Measurements from ENCODE around the gene CD55. TPM values are rescaled to one million over a fixed set of nuclear protein-coding genes. Genes with fewer than 3 reads are reported as not detected.

Gene CD55
- total RNA-seq, 1 donor from 2014 or later: 35.1 TPM

DNA sequence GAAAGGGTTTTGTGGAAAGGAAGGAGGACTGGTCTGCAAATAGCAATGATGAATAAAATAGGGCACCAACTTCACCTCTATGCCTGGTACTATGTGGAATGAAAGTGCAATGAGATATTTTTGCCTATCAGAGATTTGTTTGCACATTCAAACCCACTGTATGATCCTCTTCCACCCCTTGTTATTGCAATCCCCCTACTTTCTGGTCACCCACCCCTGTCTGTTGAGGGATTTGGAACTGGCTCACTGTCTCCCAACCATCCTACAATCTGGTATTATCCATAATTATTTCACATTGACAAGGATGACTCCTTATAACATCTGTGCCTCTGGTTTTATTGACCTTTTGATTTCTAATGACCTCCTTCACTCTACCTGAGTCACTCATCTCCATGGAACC is 42.4 kb downstream of the CD55 start:
- H3K27ac Mint-ChIP-seq: no peak overlapping the region
- no peak for DNase-seq (ENCODE audit: low spot score in 2 of 2, unreplicated experiment in 2 of 2)
- H3K27me3 Mint-ChIP-seq (ENCODE audit: low read depth): no peaks in the 10 kb centered on the region
- no peak overlapping the region for H3K4me3 Mint-ChIP-seq
- H3K4me1 Mint-ChIP-seq: no peaks in the 10 kb centered on the region
- TF ChIP-seq, protein P1, sequence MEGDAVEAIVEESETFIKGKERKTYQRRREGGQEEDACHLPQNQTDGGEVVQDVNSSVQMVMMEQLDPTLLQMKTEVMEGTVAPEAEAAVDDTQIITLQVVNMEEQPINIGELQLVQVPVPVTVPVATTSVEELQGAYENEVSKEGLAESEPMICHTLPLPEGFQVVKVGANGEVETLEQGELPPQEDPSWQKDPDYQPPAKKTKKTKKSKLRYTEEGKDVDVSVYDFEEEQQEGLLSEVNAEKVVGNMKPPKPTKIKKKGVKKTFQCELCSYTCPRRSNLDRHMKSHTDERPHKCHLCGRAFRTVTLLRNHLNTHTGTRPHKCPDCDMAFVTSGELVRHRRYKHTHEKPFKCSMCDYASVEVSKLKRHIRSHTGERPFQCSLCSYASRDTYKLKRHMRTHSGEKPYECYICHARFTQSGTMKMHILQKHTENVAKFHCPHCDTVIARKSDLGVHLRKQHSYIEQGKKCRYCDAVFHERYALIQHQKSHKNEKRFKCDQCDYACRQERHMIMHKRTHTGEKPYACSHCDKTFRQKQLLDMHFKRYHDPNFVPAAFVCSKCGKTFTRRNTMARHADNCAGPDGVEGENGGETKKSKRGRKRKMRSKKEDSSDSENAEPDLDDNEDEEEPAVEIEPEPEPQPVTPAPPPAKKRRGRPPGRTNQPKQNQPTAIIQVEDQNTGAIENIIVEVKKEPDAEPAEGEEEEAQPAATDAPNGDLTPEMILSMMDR (IDR thresholded peaks at IDR 0.05; ENCODE audit: unreplicated experiment): no peak
- no peaks in the 10 kb centered on the region for H3K9me3 Mint-ChIP-seq
- H3K36me3 Mint-ChIP-seq: peaks cover 4% of the 10 kb centered on the region

DNA sequence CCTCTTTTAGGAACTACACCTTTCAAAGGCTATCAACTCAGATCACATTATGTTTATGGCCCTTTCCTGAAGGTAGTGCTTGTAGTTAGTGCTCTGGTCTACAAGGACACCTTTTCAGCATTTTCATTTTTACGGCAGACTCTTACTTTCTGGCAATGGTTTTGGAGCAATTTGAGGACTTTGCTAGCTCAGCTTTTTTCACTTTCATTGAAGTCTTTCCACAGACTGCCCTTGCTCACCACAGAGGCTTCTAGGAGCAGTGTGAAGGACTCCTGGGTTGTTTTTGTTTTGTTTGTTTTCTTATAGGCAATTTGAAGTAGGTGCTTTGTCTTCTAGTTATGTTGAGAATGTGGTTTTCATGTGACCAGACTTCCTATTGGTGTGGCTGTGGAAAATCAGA is 43.1 kb downstream of the CD55 start:
- Mint-ChIP-seq H3K4me1 (no peaks in the 10 kb centered on the region), H3K4me3 (no peak overlapping the region), H3K27me3 (ENCODE audit: low read depth) (no peaks in the 10 kb centered on the region), H3K36me3 (peaks cover 4% of the 10 kb centered on the region), H3K9me3 (no peaks in the 10 kb centered on the region), H3K27ac (no peak overlapping the region)
- DNase-seq (ENCODE audit: low spot score in 2 of 2, unreplicated experiment in 2 of 2): no peak
- TF ChIP-seq, protein P1 (IDR thresholded peaks at IDR 0.05; ENCODE audit: unreplicated experiment): no peak

DNA sequence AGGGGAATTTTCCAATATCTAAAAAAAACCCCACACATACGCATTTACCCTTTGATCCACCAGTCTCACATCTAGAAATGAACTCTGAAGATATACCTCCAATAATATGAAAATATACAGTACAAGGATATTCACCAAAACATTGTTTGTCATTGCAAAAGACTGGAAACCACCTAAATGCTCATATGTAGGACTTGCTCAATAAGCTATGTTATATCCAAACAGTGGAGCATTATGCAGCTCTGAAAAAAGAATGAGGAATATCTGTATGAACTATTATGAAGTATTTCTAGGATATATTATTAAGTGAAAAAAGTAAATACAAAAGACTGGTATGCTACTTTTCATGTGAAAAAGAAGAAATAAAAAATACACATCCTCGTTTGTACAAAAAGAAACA is 43.6 kb downstream of the CD55 start:
- Mint-ChIP-seq H3K36me3 (peaks cover 4% of the 10 kb centered on the region), H3K27ac (no peak overlapping the region), H3K4me3 (no peak overlapping the region), H3K27me3 (ENCODE audit: low read depth) (no peaks in the 10 kb centered on the region), H3K4me1 (no peaks in the 10 kb centered on the region), H3K9me3 (no peaks in the 10 kb centered on the region)
- DNase-seq (ENCODE audit: low spot score in 2 of 2, unreplicated experiment in 2 of 2): no peak
- TF ChIP-seq, protein P1 (IDR thresholded peaks at IDR 0.05; ENCODE audit: unreplicated experiment): no peak

DNA sequence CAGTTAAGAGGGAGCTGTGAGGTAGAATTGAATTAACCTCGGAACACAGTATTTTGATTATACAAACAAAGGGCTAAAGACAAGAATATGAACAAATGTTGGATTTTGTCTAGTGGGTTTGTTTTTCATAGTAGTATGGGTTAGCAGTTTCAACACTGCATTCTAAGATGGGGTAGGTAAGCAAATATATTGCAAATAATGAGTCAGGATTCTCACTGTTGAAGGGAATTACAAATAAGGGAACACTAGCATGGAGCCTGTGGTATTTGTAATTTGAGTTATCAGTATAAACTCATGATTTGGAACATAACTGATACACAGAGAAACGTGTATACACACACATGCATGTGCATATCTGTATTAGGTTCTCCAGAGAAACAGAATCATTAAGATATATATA is 44.5 kb downstream of the CD55 start:
- no peak overlapping the region for H3K4me3 Mint-ChIP-seq
- peaks cover 4% of the 10 kb centered on the region for H3K36me3 Mint-ChIP-seq
- H3K4me1 Mint-ChIP-seq: no peaks in the 10 kb centered on the region
- TF ChIP-seq, protein P1 (IDR thresholded peaks at IDR 0.05; ENCODE audit: unreplicated experiment): no peak
- H3K27ac Mint-ChIP-seq: no peak overlapping the region
- H3K9me3 Mint-ChIP-seq: no peaks in the 10 kb centered on the region
- no peak for DNase-seq (ENCODE audit: low spot score in 2 of 2, unreplicated experiment in 2 of 2)
- no peaks in the 10 kb centered on the region for H3K27me3 Mint-ChIP-seq (ENCODE audit: low read depth)

DNA sequence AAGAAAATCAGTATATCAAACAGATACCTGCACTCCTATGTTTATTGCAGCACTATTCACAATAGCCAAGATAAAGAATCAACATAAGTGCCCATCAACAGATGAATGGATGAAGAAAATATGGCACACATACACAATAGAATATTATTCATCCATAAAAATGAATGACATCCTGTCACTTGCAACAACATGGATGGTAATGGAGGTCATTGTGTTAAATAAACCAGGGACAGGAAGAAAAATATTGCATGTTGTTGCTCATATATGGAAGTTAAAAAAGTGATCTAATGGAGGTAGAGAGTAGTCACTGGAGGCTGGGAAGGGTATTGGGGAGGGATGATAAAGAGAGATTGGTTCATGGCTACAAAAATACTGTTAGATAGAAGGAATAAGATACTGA is 67.2 kb downstream of the CD55 start:
- H3K36me3 Mint-ChIP-seq: no peaks in the 10 kb centered on the region
- H3K27me3 Mint-ChIP-seq (ENCODE audit: low read depth): peaks cover 5% of the 10 kb centered on the region
- H3K4me3 Mint-ChIP-seq: no peak overlapping the region
- no peak overlapping the region for H3K27ac Mint-ChIP-seq
- TF ChIP-seq, protein P1 (IDR thresholded peaks at IDR 0.05; ENCODE audit: unreplicated experiment): no peak
- no peak for DNase-seq (ENCODE audit: low spot score in 2 of 2, unreplicated experiment in 2 of 2)
- H3K4me1 Mint-ChIP-seq: no peaks in the 10 kb centered on the region
- H3K9me3 Mint-ChIP-seq: peaks cover 17% of the 10 kb centered on the region
